Right lobe of liver (tissue), 6 donors: ENCODE results near the gene UBE2F. TPM values are rescaled to one million over a fixed set of nuclear protein-coding genes. Genes with fewer than 3 reads are reported as not detected.

Experiments used
- ATAC-seq, 4 donors: fragments of 200-7000 bp; cut with Tn5 transposase; one replicate each; pipeline ENCODE4 v1.9.1; 2020; ENCODE audit warnings: mild to moderate bottlenecking in 4 of 4, moderate library complexity in 4 of 4
- DNase-seq, 3 donors: peaks; one replicate each; pipeline ENCODE4 v3.0.0-alpha.2; 2020
- H3K27ac ChIP-seq, 3 donors: fragments of 200-600 bp; one replicate each; pipeline ENCODE4 v1.8.0; 2022
- H3K27me3 ChIP-seq, 2 donors: fragments of 200-600 bp; one replicate each; pipeline ENCODE4 v1.8.0; 2022
- H3K36me3 ChIP-seq, 4 donors: fragments of 200-600 bp; sonication (generic) in 1 of 4; one replicate each; pipeline versions ENCODE4 v1.5.1 to v1.8.0; 2017 to 2022; ENCODE audit warnings: control low read depth in 1 of 4
- H3K4me1 ChIP-seq, 4 donors: fragments of 200-600 bp; sonication (generic) in 1 of 4; one replicate each; pipeline versions ENCODE4 v1.5.1 to v1.8.0; 2017 to 2022; ENCODE audit warnings: control low read depth in 1 of 4
- H3K4me3 ChIP-seq, 3 donors: fragments of 200-600 bp; one replicate each; pipeline ENCODE4 v1.8.0; 2022
- H3K9me3 ChIP-seq, 4 donors: fragments of 200-600 bp; sonication (generic) in 1 of 4; one replicate each; pipeline versions ENCODE4 v1.5.1 to v1.8.0; 2017 to 2022; ENCODE audit warnings: control low read depth in 1 of 4
- POLR2A ChIP-seq: fragments of 450-650 bp; IDR thresholded peaks from one replicate; pipeline ENCODE4 v1.6.1; 2017; ENCODE audit warnings: antibody characterized with exemption, mild to moderate bottlenecking
- WGBS: methylation state at CpG from one replicate; pipeline ENCODE4 v1.1.6; 2018; ENCODE audit warnings: low coverage, low lambda C conversion rate; ENCODE audit not compliant: insufficient coverage; ENCODE audit errors: missing lambda C conversion rate; 5-methylcytosine and 5-hydroxymethylcytosine counted together
- intact Hi-C, 2 donors: fragments of 100-400 bp; cut with DNase I; formaldehyde crosslinking; loops; one replicate each; pipeline versions ENCODE4 v1.11.2 to v1.14.1; 2022
- total RNA-seq, 6 experiments: library from RNA; depleted of rRNA in 2 of 6; stranded (reverse); fragments of >200 nt in 2 of 6; fragmentation: NEBNext Ultra II Directional in 3 of 6; extraction: Animal tissue kit (Norgen Biotek cat#: 25700) in 3 of 6; gene quantifications; one replicate each; pipeline versions ENCODE4 v1.1.0 to v1.2.4, GENCODE V29; 2016 to 2023
- TF ChIP-seq, protein P1 (sequence below), 4 donors: fragments of 200-600 bp in 3 of 4; fragments of 450-650 bp in 1 of 4; IDR thresholded peaks; one replicate each; pipeline versions ENCODE4 v1.5.1 to v1.8.0; 2016 to 2022; ENCODE audit warnings: antibody characterized with exemption in 4 of 4, mild to moderate bottlenecking in 2 of 4
- donor health status: DM: no; HTN: yes; CAD: no.
- donor health status: DM: no; HTN: no; CAD: no.
- donor health status: DM: no; HTN: no; CAD: no.
- donor health status: DM: no; HTN: yes; CAD: no.
- donor health status: DM: no; HTN: yes; CAD: no.

UBE2F gene
- total RNA-seq, 6 experiments from 2014 or later: 23.3 to 44.9 (median 28.3) TPM

DNA sequence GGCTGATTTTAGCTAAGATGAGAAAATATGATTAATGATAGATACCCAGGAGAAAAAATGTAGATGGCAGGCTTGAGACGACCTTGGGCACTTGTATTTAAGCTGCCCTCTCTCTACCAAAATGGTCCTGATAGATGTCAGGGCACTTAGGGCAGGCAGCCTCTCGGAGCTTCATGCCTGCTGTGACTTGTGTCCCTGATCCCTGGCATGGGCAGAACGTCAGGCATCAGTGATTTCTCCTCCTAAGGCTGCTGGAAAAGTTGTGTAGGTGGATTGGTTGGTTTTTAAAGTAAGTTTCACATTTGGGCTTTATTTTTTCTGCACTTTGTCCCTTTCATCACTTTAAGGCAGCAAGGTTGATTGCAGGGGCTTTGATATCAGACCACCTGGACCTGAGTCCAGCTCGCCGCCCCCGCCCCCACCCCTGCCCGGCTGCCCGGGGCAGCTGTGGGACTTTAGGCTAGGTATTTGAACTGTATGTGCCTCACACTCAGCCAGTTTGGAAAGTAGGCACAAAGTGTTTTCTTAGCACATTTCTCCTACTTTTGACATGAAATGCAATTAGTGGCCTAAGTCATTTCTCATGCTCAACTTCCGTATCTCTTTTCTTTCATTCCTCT is 59.0 kb downstream of the UBE2F start:
- no peaks in the 10 kb centered on the region for H3K9me3 ChIP-seq
- TF ChIP-seq, protein P1, sequence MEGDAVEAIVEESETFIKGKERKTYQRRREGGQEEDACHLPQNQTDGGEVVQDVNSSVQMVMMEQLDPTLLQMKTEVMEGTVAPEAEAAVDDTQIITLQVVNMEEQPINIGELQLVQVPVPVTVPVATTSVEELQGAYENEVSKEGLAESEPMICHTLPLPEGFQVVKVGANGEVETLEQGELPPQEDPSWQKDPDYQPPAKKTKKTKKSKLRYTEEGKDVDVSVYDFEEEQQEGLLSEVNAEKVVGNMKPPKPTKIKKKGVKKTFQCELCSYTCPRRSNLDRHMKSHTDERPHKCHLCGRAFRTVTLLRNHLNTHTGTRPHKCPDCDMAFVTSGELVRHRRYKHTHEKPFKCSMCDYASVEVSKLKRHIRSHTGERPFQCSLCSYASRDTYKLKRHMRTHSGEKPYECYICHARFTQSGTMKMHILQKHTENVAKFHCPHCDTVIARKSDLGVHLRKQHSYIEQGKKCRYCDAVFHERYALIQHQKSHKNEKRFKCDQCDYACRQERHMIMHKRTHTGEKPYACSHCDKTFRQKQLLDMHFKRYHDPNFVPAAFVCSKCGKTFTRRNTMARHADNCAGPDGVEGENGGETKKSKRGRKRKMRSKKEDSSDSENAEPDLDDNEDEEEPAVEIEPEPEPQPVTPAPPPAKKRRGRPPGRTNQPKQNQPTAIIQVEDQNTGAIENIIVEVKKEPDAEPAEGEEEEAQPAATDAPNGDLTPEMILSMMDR (IDR thresholded peaks at IDR 0.05): no peak
- TF ChIP-seq POLR2A: no peak
- no peak for DNase-seq
- no peak overlapping the region for H3K4me3 ChIP-seq
- intact Hi-C loops: no loop called here
- H3K36me3 ChIP-seq: peaks cover 0 to 19% (median 8%) of the 10 kb centered on the region in 4 donors
- WGBS: 74% methylated on average over 6 of the region's 9 CpGs
- no peaks in the 10 kb centered on the region for H3K4me1 ChIP-seq
- H3K27ac ChIP-seq: no peak overlapping the region
- ATAC-seq: no peak
- no peaks in the 10 kb centered on the region for H3K27me3 ChIP-seq

DNA sequence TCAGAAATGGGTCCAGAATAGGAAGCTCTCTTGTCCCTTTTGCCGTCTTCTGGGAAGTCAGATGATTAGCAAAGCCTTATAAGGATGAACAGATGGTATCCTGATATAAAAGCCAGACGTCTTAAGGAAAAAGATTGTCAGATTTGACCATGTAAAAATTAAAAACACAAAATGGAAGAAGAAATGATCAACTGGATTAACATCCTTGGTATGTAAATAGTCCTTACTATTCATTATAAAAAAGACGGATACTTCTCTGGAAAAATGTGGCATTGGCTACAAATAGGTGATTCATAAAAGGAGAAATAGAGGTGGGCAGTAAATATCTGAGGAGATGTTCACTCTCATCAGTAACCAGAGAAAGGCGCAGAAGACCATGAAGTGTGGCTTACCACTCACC is 60.2 kb downstream of the UBE2F start:
- DNase-seq (no peak), ATAC-seq (no peak)
- TF ChIP-seq, protein P1 (IDR thresholded peaks at IDR 0.05): no peak
- TF ChIP-seq POLR2A: no peak
- Histone ChIP-seq H3K36me3 (peaks cover 0 to 25% (median 11%) of the 10 kb centered on the region in 4 donors), H3K9me3 (no peaks in the 10 kb centered on the region), H3K4me1 (no peaks in the 10 kb centered on the region), H3K27me3 (no peaks in the 10 kb centered on the region), H3K27ac (no peak overlapping the region), H3K4me3 (no peak overlapping the region)
- intact Hi-C loops: no loop called here
- 75% methylated on average over 4 of the region's 4 CpGs for WGBS

DNA sequence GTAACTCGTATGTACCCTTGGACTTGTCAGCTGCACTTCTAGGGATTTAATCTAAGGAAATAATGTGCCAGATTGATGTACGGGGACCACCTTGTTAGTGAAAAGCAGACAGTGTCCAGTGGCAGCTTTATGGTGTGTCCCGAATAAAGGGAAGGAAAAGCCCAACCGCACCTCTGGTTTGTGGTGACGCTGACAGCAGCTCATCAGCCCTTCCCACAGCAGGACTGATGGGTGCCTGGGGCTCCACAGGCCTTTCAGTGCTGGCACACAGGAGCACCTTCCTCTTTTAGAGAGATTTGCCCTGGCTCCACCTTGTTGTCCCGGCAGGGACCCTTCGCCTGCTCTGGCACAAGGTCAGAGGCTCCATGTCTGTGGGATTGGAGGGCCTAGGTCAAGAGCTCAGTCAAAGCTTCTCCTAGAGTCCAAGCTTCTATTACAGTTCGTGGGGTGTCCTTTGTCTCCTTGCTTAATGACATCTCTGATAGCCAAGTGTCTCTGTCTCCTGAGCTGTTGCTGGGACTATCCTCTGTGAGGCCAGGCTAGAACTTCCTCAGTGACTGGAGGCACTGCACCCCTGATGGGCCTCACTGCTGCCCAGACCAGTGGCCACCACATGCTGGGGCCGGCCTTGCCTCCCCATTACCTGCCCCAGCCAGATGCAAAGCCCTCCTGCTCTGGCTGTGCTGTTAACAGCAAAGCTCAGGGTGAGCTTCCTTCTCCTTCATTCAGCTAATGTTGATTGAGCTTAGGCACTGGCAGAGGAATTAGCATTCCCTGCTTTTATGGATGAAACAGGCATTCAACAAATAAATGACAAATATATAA is 61.0 kb downstream of the UBE2F start:
- H3K9me3 ChIP-seq: no peaks in the 10 kb centered on the region
- TF ChIP-seq POLR2A: no peak
- TF ChIP-seq, protein P1 (IDR thresholded peaks at IDR 0.05): no peak
- WGBS: 77% methylated on average over 3 of the region's 9 CpGs
- peaks cover 0 to 25% (median 11%) of the 10 kb centered on the region in 4 donors for H3K36me3 ChIP-seq
- DNase-seq (no peak), ATAC-seq (no peak)
- H3K27me3 ChIP-seq: no peaks in the 10 kb centered on the region
- no peak overlapping the region for H3K27ac ChIP-seq
- H3K4me1 ChIP-seq: no peaks in the 10 kb centered on the region
- intact Hi-C loops: no loop called here
- H3K4me3 ChIP-seq: no peak overlapping the region

DNA sequence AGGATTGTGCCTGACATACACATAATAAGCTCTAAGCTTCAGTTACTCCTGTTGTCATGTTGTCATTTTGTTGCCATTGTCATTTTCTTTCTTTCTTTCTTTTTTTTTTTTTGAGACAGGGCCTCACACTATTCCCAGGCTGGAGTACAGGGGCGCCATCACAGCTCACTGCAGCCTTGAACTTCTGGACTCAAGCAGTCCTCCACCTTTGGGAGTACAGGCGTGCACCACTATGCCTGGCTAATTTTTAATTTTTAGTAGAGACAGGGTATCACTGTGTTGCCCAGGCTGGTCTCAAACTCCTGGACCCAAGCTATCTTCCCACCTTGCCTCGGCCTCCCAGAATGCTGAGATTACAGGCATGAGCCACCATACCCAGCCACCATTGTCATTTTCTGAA is 63.0 kb downstream of the UBE2F start:
- intact Hi-C loops: no loop called here
- H3K9me3 ChIP-seq: no peaks in the 10 kb centered on the region
- ATAC-seq (no peak), DNase-seq (no peak)
- H3K4me3 ChIP-seq: no peak overlapping the region
- no peak overlapping the region for H3K27ac ChIP-seq
- H3K27me3 ChIP-seq: no peaks in the 10 kb centered on the region
- peaks cover 0 to 25% (median 11%) of the 10 kb centered on the region in 4 donors for H3K36me3 ChIP-seq
- H3K4me1 ChIP-seq: no peaks in the 10 kb centered on the region
- TF ChIP-seq, protein P1 (IDR thresholded peaks at IDR 0.05): no peak
- 84% methylated on average over 3 of the region's 3 CpGs for WGBS
